DND-41 (cell line): ENCODE measurements around the gene MBNL2.

ENCODE experiments used
- EZH2 ChIP-seq: IDR thresholded peaks from 3 replicates; pipeline ENCODE4 v1.6.1; 2012; ENCODE audit warnings: borderline replicate concordance, low read depth, mild to moderate bottlenecking, moderate library complexity, low read length, inconsistent platforms; ENCODE audit not compliant: severe bottlenecking
- TF ChIP-seq, protein P1 (sequence below): IDR thresholded peaks from 2 replicates; pipeline ENCODE4 v1.5.1; 2012; ENCODE audit warnings: borderline replicate concordance, low read length, moderate library complexity, mild to moderate bottlenecking; ENCODE audit not compliant: poor library complexity, severe bottlenecking; ENCODE audit errors: extremely low read depth

DNA sequence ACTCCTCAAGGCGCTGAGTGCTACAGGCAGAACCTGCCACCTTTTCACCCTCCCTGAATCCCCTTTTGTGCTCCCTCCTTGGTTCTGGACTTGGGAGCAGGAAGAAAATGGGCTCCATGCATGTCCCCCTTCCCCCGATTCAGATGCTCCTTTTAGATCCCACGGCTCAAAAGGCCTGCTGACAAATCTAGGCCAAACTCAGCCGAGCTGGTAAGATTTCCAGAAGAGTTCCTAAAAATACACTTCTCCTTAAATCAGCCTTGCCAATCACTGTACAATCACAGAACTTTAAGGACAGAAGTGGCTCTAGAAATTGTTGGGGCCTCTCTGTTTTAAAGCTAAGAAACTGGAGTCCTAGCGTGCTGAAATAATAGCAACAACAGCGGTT is 37.3 kb downstream of the MBNL2 start:
- TF ChIP-seq, protein P1, sequence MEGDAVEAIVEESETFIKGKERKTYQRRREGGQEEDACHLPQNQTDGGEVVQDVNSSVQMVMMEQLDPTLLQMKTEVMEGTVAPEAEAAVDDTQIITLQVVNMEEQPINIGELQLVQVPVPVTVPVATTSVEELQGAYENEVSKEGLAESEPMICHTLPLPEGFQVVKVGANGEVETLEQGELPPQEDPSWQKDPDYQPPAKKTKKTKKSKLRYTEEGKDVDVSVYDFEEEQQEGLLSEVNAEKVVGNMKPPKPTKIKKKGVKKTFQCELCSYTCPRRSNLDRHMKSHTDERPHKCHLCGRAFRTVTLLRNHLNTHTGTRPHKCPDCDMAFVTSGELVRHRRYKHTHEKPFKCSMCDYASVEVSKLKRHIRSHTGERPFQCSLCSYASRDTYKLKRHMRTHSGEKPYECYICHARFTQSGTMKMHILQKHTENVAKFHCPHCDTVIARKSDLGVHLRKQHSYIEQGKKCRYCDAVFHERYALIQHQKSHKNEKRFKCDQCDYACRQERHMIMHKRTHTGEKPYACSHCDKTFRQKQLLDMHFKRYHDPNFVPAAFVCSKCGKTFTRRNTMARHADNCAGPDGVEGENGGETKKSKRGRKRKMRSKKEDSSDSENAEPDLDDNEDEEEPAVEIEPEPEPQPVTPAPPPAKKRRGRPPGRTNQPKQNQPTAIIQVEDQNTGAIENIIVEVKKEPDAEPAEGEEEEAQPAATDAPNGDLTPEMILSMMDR: no peak
- no peak for TF ChIP-seq EZH2
